GM10266 (cell line): Measurements from ENCODE around the gene FOXE1.

Source experiments
- DNase-seq: peaks from one replicate; pipeline ENCODE4 v3.0.0; 2012; ENCODE audit errors: extremely low spot score
- TF ChIP-seq, protein P1 (sequence below): IDR thresholded peaks from 2 replicates; pipeline ENCODE4 v1.5.1; 2012; ENCODE audit warnings: mild to moderate bottlenecking, low read depth; ENCODE audit not compliant: control insufficient read depth, insufficient read depth; ENCODE audit errors: missing control alignments

FOXE1 gene

DNA sequence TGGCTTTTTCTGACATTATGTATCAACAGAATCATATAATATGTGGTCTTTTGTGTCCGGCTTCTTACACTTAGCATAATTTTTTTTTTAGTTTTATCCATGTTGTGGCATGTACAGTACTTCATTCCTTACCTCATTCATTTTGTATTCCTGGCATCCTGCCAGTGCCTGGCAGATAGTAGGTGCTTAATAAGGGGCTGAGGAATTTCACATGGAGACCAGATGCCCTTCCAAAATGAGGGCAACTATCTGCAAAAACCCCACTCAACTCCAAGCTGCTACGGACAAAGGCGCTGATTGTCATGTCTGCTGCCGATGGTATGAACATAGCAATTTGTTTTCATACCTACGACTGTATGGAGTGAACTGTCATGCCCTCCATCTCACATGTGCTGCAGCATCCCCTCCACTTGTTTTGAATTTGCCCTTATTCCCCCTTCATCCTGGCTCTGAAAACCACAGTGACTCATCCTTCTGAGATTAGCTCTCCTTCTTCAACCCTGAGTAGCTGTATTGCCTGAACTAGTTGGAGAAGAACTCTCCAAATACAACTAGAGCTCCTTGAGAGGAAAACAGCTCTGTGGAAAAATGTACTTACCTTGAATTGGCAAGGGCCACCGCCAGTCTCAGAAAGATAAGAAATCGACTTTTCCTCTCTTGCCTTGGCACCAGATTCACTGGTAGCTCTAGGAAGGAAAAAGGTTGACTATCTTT lies 41.3 kb upstream of the FOXE1 start:
- TF ChIP-seq, protein P1, sequence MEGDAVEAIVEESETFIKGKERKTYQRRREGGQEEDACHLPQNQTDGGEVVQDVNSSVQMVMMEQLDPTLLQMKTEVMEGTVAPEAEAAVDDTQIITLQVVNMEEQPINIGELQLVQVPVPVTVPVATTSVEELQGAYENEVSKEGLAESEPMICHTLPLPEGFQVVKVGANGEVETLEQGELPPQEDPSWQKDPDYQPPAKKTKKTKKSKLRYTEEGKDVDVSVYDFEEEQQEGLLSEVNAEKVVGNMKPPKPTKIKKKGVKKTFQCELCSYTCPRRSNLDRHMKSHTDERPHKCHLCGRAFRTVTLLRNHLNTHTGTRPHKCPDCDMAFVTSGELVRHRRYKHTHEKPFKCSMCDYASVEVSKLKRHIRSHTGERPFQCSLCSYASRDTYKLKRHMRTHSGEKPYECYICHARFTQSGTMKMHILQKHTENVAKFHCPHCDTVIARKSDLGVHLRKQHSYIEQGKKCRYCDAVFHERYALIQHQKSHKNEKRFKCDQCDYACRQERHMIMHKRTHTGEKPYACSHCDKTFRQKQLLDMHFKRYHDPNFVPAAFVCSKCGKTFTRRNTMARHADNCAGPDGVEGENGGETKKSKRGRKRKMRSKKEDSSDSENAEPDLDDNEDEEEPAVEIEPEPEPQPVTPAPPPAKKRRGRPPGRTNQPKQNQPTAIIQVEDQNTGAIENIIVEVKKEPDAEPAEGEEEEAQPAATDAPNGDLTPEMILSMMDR = no peak
- DNase-seq = no peak

DNA sequence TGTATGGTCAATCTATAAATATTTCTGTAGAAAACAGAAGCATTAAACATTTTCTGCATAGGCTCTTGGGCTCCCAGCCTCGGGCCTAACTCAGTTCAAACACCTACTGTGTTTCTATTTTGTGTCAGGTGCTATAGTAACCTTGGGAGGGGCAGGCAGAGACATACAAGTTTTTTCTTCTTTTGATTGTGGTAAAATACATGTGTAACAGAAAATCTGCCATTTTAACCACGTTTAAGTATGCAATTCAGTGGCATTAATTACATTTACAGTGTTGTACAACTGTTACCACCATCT lies 40.8 kb upstream of the FOXE1 start:
- no peak for DNase-seq
- TF ChIP-seq, protein P1 = no peak

DNA sequence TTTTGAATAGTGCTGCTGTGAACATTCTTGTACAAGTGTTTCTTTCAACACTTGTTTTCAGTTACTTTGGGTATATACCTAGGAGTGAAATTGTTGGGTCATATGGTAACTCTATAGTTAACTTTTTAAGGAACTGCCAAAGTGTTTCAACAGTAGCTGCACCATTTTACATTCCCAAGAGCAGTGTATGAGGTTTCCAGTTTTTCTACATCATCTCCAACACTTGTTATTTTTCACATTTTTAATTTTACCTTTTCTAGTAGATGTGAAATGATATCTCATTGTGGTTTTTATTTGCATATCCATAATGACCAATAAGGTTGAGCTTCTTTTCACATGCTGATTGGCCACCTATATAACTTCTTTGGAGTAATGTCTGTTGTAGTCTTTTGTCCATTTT lies 40.0 kb upstream of the FOXE1 start:
- TF ChIP-seq, protein P1 = no peak

DNA sequence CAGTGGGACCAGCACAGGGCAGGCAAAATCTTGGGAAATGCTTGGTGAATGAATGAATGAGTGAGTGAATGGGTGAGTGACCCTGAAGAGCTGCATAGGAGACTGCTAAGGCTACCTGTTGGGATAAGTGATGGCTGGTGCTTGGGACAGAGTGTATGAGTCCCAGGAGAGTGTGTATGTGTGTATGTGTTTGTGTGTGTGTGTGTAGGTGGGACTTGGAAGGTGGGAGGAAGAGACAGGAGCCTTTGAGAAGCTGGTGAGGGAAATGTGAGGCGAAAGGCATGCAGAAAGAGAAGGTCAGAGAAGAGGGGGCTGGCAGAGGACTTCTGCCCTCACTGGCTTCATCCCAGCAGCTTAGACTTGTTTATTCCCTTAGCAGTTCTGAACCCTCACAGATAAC lies 33.3 kb upstream of the FOXE1 start:
- TF ChIP-seq, protein P1 = no peak
- DNase-seq = no peak

More for the DNA sequence above, 40.0 kb upstream of the FOXE1 start:
- DNase-seq = no peak

DNA sequence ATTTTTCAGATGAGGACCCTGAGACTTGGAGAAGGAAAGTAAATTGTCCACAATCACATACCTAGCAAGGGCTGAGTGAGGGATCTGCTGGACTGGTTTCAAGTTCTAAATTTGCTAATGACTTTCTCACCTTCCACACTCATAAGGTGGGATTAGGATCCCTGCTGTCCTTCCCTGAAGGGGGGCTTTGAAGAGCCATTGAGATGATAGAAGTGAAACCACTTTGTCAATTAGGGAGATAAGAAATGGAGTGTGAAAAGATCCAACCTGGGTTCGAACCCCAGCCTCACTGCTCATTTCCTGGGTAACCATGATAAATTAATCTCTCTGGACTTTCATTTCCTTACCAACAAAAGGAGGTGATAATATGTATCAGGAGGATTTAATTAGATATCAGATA lies 32.7 kb upstream of the FOXE1 start:
- TF ChIP-seq, protein P1 = no peak
- DNase-seq = no peak

DNA sequence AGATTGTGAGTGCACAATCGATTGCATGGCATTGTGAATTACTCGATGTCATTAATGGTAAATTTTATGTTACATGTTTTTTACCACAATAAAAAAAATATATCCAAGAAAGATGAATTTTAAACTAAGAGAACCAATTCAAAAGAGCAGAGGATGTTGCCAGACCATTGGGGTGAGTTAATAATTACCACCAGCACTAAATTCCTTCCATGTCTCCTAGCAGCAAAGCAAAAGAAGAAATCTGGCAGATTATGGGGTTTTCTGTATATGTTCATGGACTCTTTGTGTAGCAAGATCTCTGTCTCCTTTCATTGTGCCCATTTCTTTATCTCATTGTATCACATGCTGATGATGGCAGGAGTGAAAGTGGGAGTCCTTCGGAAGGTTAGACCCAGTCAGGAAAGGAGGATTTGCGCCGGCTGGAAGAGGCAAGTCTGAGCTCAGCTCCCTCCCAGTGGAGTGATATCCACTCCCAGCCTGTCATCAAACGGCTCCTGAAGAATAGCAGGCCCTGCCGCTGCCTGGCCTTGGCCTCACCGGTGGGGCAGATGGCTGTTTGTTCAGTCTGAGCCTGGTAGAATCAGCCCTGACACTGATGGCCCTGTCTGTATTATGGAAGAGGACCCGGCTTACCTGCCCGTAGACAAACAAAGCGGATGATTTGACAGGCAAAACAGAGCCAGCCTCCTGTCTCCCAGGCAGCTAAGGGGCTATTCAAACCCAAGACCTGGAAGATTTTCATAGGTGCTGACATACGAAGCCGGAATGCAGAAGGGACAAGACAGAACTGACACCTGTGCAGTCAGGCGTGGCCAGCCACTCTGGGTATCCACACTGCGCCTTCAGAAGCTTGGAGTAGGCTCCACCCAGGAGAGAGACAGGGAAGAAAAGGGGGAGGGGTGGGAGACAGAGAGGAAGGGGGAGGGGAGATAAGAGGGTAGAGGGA lies 21.9 kb upstream of the FOXE1 start:
- no peak for DNase-seq

More for the DNA sequence above, 21.9 kb upstream of the FOXE1 start:
- TF ChIP-seq, protein P1 = no peak
